ENCODE measurements around the gene IPO7.

The IPO7 gene

DNA sequence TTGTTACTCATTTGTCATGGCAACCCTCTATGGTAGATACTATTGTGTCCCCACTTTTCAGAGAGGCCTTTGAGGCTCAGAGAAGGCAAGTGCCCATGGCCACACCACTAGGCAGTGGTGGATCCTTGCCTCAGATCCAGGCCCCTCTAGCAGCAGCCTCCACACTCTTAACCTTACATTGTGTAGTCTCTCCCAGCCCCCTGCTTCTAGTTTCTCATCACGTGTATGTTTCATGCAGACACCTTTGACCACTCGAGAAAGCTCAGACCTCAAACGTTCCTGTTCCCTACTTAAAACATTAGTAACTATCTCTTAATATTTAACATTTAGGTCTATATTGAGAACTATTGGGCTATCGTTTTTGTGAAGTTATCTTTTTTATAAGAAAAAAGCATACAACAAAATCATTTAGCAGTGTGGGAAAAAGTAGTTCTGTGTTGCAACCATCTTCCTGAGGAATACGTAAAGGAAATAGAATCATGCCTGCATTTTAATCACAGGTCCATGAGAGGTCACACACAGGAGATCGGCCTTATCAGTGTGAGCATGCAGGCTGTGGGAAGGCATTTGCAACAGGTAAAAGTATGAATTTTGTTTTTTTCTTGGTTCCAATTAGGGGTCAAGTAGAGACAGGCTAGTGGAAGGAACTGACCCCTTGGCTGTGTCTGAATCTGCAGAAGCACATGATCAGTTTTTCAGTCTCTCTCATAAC lies 111.5 kb downstream of the IPO7 start:
- no peak overlapping the region for H3K4me3 ChIP-seq (ENCODE audit: low read length)
- no peak for TF ChIP-seq ZNF274 (IDR thresholded peaks at IDR 0.05; ENCODE audit: low read depth, low read length)
